ENCODE measurements around the gene KRTAP21-3.

KRTAP21-3 gene

GRCh38 chr21:30695956-30696355 lies 22.6 kb downstream of the KRTAP21-3 start:
- Histone ChIP-seq H2AFZ (no peak overlapping the region), H3K4me2 (ENCODE audit: low read length) (no peak overlapping the region), H3K79me2 (no peaks in the 10 kb centered on the region), H3K27ac (no peak overlapping the region), H3K9ac (no peak overlapping the region), H3K4me3 (ENCODE audit: low read depth, low read length) (no peak overlapping the region), H3K36me3 (ENCODE audit: control insufficient read depth, insufficient read depth, low read length) (no peaks in the 10 kb centered on the region), H3K4me1 (no peaks in the 10 kb centered on the region), H3K27me3 (ENCODE audit: control insufficient read depth, insufficient read depth, low read length) (no peaks in the 10 kb centered on the region), H3K9me3 (ENCODE audit: control insufficient read depth, low read length) (no peaks in the 10 kb centered on the region)
- TF ChIP-seq CTCF (IDR thresholded peaks at IDR 0.05): no peak

GRCh38 chr21:30689822-30690221 lies 28.8 kb downstream of the KRTAP21-3 start:
- no peak overlapping the region for H3K4me2 ChIP-seq (ENCODE audit: low read length)
- H3K4me1 ChIP-seq: no peaks in the 10 kb centered on the region
- no peak overlapping the region for H3K9ac ChIP-seq
- H3K27me3 ChIP-seq (ENCODE audit: control insufficient read depth, insufficient read depth, low read length): no peaks in the 10 kb centered on the region
- H3K79me2 ChIP-seq: no peaks in the 10 kb centered on the region
- H3K4me3 ChIP-seq (ENCODE audit: low read depth, low read length): no peak overlapping the region
- H2AFZ ChIP-seq: no peak overlapping the region
- H3K36me3 ChIP-seq (ENCODE audit: control insufficient read depth, insufficient read depth, low read length): no peaks in the 10 kb centered on the region
- no peaks in the 10 kb centered on the region for H3K9me3 ChIP-seq (ENCODE audit: control insufficient read depth, low read length)
- H3K27ac ChIP-seq: no peak overlapping the region
- no peak for TF ChIP-seq CTCF (IDR thresholded peaks at IDR 0.05)

- no peak for TF ChIP-seq CTCF (IDR thresholded peaks at IDR 0.05)
- Histone ChIP-seq H3K4me2 (ENCODE audit: low read length) (no peak overlapping the region), H3K36me3 (ENCODE audit: control insufficient read depth, insufficient read depth, low read length) (no peaks in the 10 kb centered on the region), H3K4me1 (no peaks in the 10 kb centered on the region), H3K27me3 (ENCODE audit: control insufficient read depth, insufficient read depth, low read length) (no peaks in the 10 kb centered on the region), H3K27ac (no peak overlapping the region), H3K9ac (no peak overlapping the region), H2AFZ (no peak overlapping the region), H3K79me2 (no peaks in the 10 kb centered on the region), H3K4me3 (ENCODE audit: low read depth, low read length) (no peak overlapping the region), H3K9me3 (ENCODE audit: control insufficient read depth, low read length) (no peaks in the 10 kb centered on the region)
These were observed 34.1 kb downstream of the KRTAP21-3 start for GRCh38 chr21:30684506-30684905.

- Histone ChIP-seq H3K4me2 (ENCODE audit: low read length) (no peak overlapping the region), H3K4me1 (no peaks in the 10 kb centered on the region), H3K9me3 (ENCODE audit: control insufficient read depth, low read length) (no peaks in the 10 kb centered on the region), H3K4me3 (ENCODE audit: low read depth, low read length) (no peak overlapping the region), H3K9ac (no peak overlapping the region), H3K27me3 (ENCODE audit: control insufficient read depth, insufficient read depth, low read length) (no peaks in the 10 kb centered on the region), H3K27ac (no peak overlapping the region), H2AFZ (no peak overlapping the region), H3K79me2 (no peaks in the 10 kb centered on the region), H3K36me3 (ENCODE audit: control insufficient read depth, insufficient read depth, low read length) (no peaks in the 10 kb centered on the region)
- TF ChIP-seq CTCF (IDR thresholded peaks at IDR 0.05): no peak
These were observed 38.0 kb downstream of the KRTAP21-3 start for GRCh38 chr21:30680586-30680985.

- Histone ChIP-seq H3K36me3 (ENCODE audit: control insufficient read depth, insufficient read depth, low read length) (no peaks in the 10 kb centered on the region), H3K27ac (no peak overlapping the region), H3K4me3 (ENCODE audit: low read depth, low read length) (no peak overlapping the region), H3K27me3 (ENCODE audit: control insufficient read depth, insufficient read depth, low read length) (no peaks in the 10 kb centered on the region), H3K9ac (no peak overlapping the region), H3K4me1 (no peaks in the 10 kb centered on the region), H3K79me2 (no peaks in the 10 kb centered on the region), H2AFZ (no peak overlapping the region), H3K9me3 (ENCODE audit: control insufficient read depth, low read length) (no peaks in the 10 kb centered on the region), H3K4me2 (ENCODE audit: low read length) (no peak overlapping the region)
- TF ChIP-seq CTCF (IDR thresholded peaks at IDR 0.05): no peak
These were observed 41.8 kb downstream of the KRTAP21-3 start for GRCh38 chr21:30676737-30677136.
